ENCODE results near the gene RPRM. TPM values are rescaled to one million over a fixed set of nuclear protein-coding genes. Genes with fewer than 3 reads are reported as not detected.

RPRM gene
- total and polyA plus RNA-seq, 2 experiments from 2014 or later = 5.9 to 7.5 TPM

- no peak for TF ChIP-seq ZNF462 (CRISPR knock-in tag; IDR thresholded peaks at IDR 0.05)
- no peak for TF ChIP-seq EZH2phosphoT487 (IDR thresholded peaks at IDR 0.05; ENCODE audit: unreplicated experiment)
- no peak for TF ChIP-seq EZH2 (IDR thresholded peaks at IDR 0.05; ENCODE audit: low read depth, unreplicated experiment)
- no peak for TF ChIP-seq ETS1 (IDR thresholded peaks at IDR 0.05)
These were observed 17.1 kb downstream of the RPRM start (continued) for GRCh38 chr2:153461453-153461852.

GRCh38 chr2:153455861-153456260, 22.7 kb downstream of the RPRM start:
- ATAC-seq = peak; percentile 86
- no peaks in the 10 kb centered on the region for H3K9me2 ChIP-seq (ENCODE audit: insufficient read depth)
- Mint-ChIP-seq H3K4me3 (no peak overlapping the region), H3K27me3 (ENCODE audit: insufficient read depth, low read depth, poor library complexity) (peaks cover 4% of the 10 kb centered on the region), H3K36me3 (ENCODE audit: low read depth) (no peaks in the 10 kb centered on the region; the same call in 2 of the 3 replicates), H3K4me1 (peaks cover 22% of the 10 kb centered on the region), H3K9me3 (no peaks in the 10 kb centered on the region), H3K27ac (no peak overlapping the region)
- H3K36me3 ChIP-seq (ENCODE audit: insufficient read depth) = no peaks in the 10 kb centered on the region
- peaks cover 5% of the 10 kb centered on the region; the same call in 1 of the 2 replicates for H3K4me1 ChIP-seq (ENCODE audit: insufficient read depth)
- H3K4me2 ChIP-seq = no peak overlapping the region
- H4K20me1 ChIP-seq (replicated peaks; ENCODE audit: insufficient read depth) = no peaks in the 10 kb centered on the region
- peak; percentile 37 for DNase-seq (ENCODE audit: low spot score)
- no peak overlapping the region for H2AFZ ChIP-seq
- H3F3A ChIP-seq (replicated peaks; ENCODE audit: low read depth) = no peaks in the 10 kb centered on the region
- no peaks in the 10 kb centered on the region for H3K27me3 ChIP-seq (ENCODE audit: insufficient read depth)
- H3K79me2 ChIP-seq (replicated peaks; ENCODE audit: insufficient read depth) = no peaks in the 10 kb centered on the region
- H3K27ac ChIP-seq (ENCODE audit: low read depth) = no peak overlapping the region
- no peak overlapping the region for H3K4me3 ChIP-seq
- TF ChIP-seq EZH2phosphoT487 (IDR thresholded peaks at IDR 0.05; ENCODE audit: unreplicated experiment) (no peak), ZNF114 (CRISPR knock-in tag; IDR thresholded peaks at IDR 0.05) (no peak), STAT1 (IDR thresholded peaks at IDR 0.05; ENCODE audit: unreplicated experiment) (no peak), ETS1 (IDR thresholded peaks at IDR 0.05) (no peak), ZNF462 (CRISPR knock-in tag; IDR thresholded peaks at IDR 0.05) (no peak)
